IMR-90 (cell line): ENCODE results near the gene CABP4.

Source experiments
- BHLHE40 ChIP-seq: fragments of 150-350 bp; IDR thresholded peaks from 2 replicates; pipeline ENCODE4 v1.6.1; 2016; ENCODE audit warnings: mild to moderate bottlenecking, low read depth, low read length
- CEBPB ChIP-seq: IDR thresholded peaks from 2 replicates; pipeline ENCODE4 v1.6.1; 2012; ENCODE audit warnings: low read depth, low read length, improper control_type of control experiment
- CHD1 ChIP-seq: IDR thresholded peaks from 2 replicates; pipeline ENCODE4 v1.6.1; 2012; ENCODE audit warnings: low read depth, low read length, improper control_type of control experiment
- FOS ChIP-seq: fragments of 150-350 bp; IDR thresholded peaks from 2 replicates; pipeline ENCODE4 v1.6.1; 2016; ENCODE audit warnings: low read depth, low read length
- MAZ ChIP-seq: IDR thresholded peaks from 2 replicates; pipeline ENCODE4 v1.6.1; 2012; ENCODE audit warnings: low read depth, mild to moderate bottlenecking, low read length, improper control_type of control experiment, moderate library complexity, borderline replicate concordance
- MXI1 ChIP-seq: IDR thresholded peaks from 2 replicates; pipeline ENCODE4 v1.6.1; 2012; ENCODE audit warnings: low read depth, mild to moderate bottlenecking, low read length, moderate library complexity, borderline replicate concordance
- NFE2L2 ChIP-seq: fragments of 150-350 bp; IDR thresholded peaks from 2 replicates; pipeline ENCODE4 v1.6.1; 2016; ENCODE audit warnings: low read depth, mild to moderate bottlenecking, low read length
- POLR2A ChIP-seq: IDR thresholded peaks from 2 replicates; pipeline ENCODE4 v1.6.1; 2012; ENCODE audit warnings: mild to moderate bottlenecking, low read depth, low read length
- RAD21 ChIP-seq: IDR thresholded peaks from 2 replicates; pipeline ENCODE4 v1.6.1; 2012; ENCODE audit warnings: low read length, improper control_type of control experiment
- RCOR1 ChIP-seq: IDR thresholded peaks from 2 replicates; pipeline ENCODE4 v1.6.1; 2012; ENCODE audit warnings: mild to moderate bottlenecking, low read length, improper control_type of control experiment; ENCODE audit not compliant: insufficient replicate concordance
- RFX5 ChIP-seq: IDR thresholded peaks from 2 replicates; pipeline ENCODE4 v1.8.0; 2012; ENCODE audit warnings: low read depth, mild to moderate bottlenecking, low read length, moderate library complexity
- SMC3 ChIP-seq: fragments of 150-350 bp; IDR thresholded peaks from 2 replicates; pipeline ENCODE4 v1.6.1; 2016; ENCODE audit warnings: low read depth, mild to moderate bottlenecking, antibody characterized with exemption, low read length, moderate library complexity
- TF ChIP-seq, protein P1 (sequence below): conservative IDR thresholded peaks from 2 replicates; pipeline ENCODE4 v1.5.1; 2012; ENCODE audit warnings: mild to moderate bottlenecking, low read depth, low read length, improper control_type of control experiment
- TF ChIP-seq, protein P2 (sequence below): fragments of 150-350 bp; IDR thresholded peaks from 2 replicates; pipeline ENCODE4 v1.6.1; 2017; ENCODE audit warnings: mild to moderate bottlenecking, antibody characterized with exemption, low read length, low read depth

DNA sequence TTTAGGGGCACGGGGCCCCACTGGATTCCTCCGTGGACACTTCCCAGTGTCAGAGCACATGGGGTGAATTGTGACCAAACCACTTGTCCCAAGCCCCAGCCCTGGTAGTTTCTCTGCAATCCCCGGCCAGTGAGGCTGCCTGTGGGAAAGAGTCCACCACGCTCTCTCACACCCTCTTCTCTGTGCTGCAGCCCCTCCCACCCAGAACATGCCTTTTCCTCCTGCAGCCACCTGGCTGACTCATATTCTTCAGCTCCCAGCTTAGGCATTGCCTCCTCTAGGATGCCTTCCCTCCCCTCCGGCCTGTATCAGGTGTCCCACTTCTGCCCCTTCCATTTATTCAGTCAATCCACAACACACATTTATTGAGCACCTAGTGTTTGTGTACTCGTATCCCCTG is 32.3 kb upstream of the CABP4 start:
- TF ChIP-seq, protein P1, sequence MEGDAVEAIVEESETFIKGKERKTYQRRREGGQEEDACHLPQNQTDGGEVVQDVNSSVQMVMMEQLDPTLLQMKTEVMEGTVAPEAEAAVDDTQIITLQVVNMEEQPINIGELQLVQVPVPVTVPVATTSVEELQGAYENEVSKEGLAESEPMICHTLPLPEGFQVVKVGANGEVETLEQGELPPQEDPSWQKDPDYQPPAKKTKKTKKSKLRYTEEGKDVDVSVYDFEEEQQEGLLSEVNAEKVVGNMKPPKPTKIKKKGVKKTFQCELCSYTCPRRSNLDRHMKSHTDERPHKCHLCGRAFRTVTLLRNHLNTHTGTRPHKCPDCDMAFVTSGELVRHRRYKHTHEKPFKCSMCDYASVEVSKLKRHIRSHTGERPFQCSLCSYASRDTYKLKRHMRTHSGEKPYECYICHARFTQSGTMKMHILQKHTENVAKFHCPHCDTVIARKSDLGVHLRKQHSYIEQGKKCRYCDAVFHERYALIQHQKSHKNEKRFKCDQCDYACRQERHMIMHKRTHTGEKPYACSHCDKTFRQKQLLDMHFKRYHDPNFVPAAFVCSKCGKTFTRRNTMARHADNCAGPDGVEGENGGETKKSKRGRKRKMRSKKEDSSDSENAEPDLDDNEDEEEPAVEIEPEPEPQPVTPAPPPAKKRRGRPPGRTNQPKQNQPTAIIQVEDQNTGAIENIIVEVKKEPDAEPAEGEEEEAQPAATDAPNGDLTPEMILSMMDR: no peak
- TF ChIP-seq MAZ (no peak), RCOR1 (no peak), MXI1 (no peak), SMC3 (no peak), RAD21 (no peak), POLR2A (no peak), NFE2L2 (no peak), RFX5 (no peak), BHLHE40 (no peak), CEBPB (no peak), FOS (no peak), CHD1 (no peak)
- TF ChIP-seq, protein P2, sequence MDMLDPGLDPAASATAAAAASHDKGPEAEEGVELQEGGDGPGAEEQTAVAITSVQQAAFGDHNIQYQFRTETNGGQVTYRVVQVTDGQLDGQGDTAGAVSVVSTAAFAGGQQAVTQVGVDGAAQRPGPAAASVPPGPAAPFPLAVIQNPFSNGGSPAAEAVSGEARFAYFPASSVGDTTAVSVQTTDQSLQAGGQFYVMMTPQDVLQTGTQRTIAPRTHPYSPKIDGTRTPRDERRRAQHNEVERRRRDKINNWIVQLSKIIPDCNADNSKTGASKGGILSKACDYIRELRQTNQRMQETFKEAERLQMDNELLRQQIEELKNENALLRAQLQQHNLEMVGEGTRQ: no peak
